Thoracic aorta endothelial cell (primary cell): ENCODE measurements around the gene OR56A4. TPM values are rescaled to one million over a fixed set of nuclear protein-coding genes. Genes with fewer than 3 reads are reported as not detected.

Source experiments
- small RNA-seq: library from RNA; depleted of rRNA; stranded (forward); fragments of <200 nt; gene quantifications from one replicate; pipeline ENCODE3, GENCODE V24; 2012
- total RNA-seq: library from RNA; depleted of rRNA; stranded (reverse); fragments of >200 nt; gene quantifications from 2 replicates; pipeline ENCODE4 v1.2.3, GENCODE V29; 2012

The OR56A4 gene, protein sequence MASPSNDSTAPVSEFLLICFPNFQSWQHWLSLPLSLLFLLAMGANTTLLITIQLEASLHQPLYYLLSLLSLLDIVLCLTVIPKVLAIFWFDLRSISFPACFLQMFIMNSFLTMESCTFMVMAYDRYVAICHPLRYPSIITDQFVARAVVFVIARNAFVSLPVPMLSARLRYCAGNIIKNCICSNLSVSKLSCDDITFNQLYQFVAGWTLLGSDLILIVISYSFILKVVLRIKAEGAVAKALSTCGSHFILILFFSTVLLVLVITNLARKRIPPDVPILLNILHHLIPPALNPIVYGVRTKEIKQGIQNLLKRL
- total RNA-seq, result not detected in 2 replicates

DNA sequence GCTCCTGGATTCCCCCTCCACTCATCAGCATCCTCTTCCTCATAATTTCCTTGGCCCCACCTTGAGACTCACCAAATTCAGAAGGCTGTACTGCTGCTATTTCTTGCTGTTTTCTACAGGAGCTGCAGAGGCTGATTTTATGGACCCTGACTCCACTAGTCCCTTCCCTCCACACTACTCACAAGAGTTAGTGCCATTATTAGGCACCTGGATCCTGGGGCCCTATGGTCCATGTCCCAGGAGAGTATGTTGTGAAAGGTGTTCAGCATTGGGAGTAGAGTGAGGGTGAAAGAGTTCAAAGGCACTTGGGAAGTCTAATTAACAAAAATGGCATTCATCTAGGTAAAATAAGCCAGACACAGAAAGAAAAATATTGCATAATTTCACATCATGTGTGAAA is at the start of gene OR56A4:
TSS of gene OR56A4 (minus strand) at position 101 of the 400 bp plus-strand sequence. CDS start 3,954 bp downstream, outside the sequence.

DNA sequence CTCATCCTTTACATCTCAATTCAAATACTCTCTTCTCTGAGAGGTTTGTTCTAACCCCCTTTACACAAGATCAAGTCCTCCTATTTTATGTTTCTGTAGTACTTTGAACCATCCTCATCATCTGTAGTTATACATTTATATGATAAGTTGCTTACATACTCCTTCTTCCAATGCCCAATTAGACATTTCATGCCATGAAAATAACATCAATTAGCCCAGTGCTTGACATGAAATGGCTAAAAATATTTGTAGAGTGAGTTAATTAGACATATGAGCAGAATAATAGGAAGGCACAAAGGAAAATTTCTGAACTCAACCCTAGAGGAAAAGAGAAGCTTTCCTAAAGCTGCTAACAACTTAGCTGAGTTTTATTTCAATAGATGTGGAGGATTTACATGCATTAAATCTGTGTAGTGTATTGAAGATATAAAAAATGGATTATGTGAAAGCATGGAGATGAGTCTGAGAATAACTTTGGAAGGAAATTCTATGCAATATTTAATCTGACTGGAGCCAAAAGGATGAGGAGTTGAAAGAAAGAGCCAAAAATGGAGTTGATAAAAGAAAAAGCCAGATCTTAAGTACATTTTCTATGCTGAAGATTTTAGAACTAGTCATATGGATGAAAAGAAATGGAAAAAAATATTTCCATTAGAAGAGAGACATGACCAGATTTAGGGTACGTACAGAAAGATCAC is 24.1 kb upstream of the OR56A4 start, which contains the start of gene OR56A1:
TSS of gene OR56A1 (minus strand) at position 51 of the 698 bp plus-strand sequence. CDS start 3,066 bp downstream, outside the sequence.

DNA sequence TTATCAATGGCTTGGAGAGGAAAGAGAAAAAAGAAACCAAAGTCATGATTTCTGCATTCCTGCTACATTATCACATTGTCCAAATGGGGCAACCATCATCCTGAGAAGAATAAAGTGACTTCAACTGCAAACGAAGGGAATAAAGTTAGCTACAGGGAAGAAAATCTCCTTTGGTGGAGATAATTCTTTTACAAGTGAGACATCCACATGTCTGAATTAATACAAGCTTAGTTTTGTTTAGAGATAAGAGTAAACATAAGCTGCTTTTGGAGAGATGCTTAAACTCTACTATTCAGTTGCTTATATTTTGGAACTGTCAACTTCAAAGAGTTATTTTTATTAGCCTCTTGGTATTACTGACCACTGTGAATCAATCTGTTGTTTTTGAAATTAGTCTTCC is 19.9 kb downstream of the OR56A4 start, which contains the start of gene OR52L1:
TSS of gene OR52L1 (minus strand) at position 101 of the 400 bp plus-strand sequence. CDS start at position 46, 55 bp downstream.

DNA sequence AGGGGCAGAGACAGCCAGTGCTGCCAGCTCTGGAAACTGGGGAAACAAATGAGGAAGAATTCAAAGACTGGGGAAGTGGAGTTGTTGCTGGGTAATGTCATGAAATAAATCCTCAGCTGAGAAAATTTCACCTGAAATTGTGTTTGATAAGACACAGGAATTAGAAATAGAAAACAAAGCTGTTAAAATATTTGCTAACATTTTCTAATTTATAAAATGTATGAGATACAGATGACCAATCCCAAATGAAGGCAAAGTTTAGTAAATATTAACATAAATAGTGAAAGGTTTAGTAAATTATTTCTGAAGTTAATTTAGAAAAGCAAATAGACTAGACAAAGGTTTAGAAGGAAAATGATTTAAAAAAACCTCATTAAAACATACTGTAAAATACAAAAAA is 38.4 kb downstream of the OR56A4 start, which contains the start of gene OR56A5:
TSS of gene OR56A5 (minus strand) at position 101 of the 400 bp plus-strand sequence. CDS start at position 101, 0 bp downstream.

Small RNAs within 50 kb of the gene (small RNA-seq; reads per million reads assigned to genes)
- not detected for gene RNA5SP329

Other genes with a start within 250 kb of the OR56A4 start
- 0.07 TPM in 1 of 2 replicates, not detected in the other for gene OR52N5, start 223.6 kb downstream of the OR56A4 start, total RNA-seq
- gene OR52N1, start 215.7 kb downstream of the OR56A4 start, total RNA-seq, result not detected in 2 replicates
- not detected in 2 replicates for gene OR52N2, start 198.0 kb downstream of the OR56A4 start, total RNA-seq
- gene OR52E6, start 165.0 kb downstream of the OR56A4 start, total RNA-seq, result not detected in 2 replicates
- not detected in 2 replicates for gene OR52E8, start 149.3 kb downstream of the OR56A4 start, total RNA-seq
- not detected in 2 replicates for gene OR52E4, start 126.3 kb downstream of the OR56A4 start, total RNA-seq
- not detected in 2 replicates for gene OR52E5, start 113.7 kb downstream of the OR56A4 start, total RNA-seq
- gene OR56A3, start 64.7 kb downstream of the OR56A4 start, total RNA-seq, result not detected in 2 replicates
- gene OR56A5, start 38.5 kb downstream of the OR56A4 start, total RNA-seq, result not detected in 2 replicates
- gene OR52L1, start 20.0 kb downstream of the OR56A4 start, total RNA-seq, result not detected in 2 replicates
- under 0.01 TPM in 1 of 2 replicates, not detected in the other for gene OR56A1, start 23.8 kb upstream of the OR56A4 start, total RNA-seq
- not detected in 2 replicates for gene OR56B4, start 100.7 kb upstream of the OR56A4 start, total RNA-seq
- gene OR52B2, start 163.4 kb upstream of the OR56A4 start, total RNA-seq, result not detected in 2 replicates
- not detected in 2 replicates for gene OR52W1, start 192.3 kb upstream of the OR56A4 start, total RNA-seq
- gene C11orf42, start 198.6 kb upstream of the OR56A4 start, total RNA-seq, result not detected in 2 replicates
- 14.0 and 18.2 TPM in 2 replicates for gene FHIP1B, start 227.7 kb upstream of the OR56A4 start, total RNA-seq
- gene CNGA4, start 232.1 kb upstream of the OR56A4 start, total RNA-seq, result under 0.01 and 0.07 TPM in 2 replicates